Effector memory CD4-positive, alpha-beta T cell (primary cell): Measurements from ENCODE around the gene CUL5.
A peak's percentile ranks its signal among the peaks of the same experiment; 100 is the strongest.

ENCODE experiments used
- DNase-seq, 3 donors: peaks; one replicate each; pipeline ENCODE4 v3.0.0-alpha.2; 2020
- H3K27ac ChIP-seq: 2 replicates; pipeline ENCODE4 v1.7.0; 2013; ENCODE audit warnings: mild to moderate bottlenecking, low read length, moderate library complexity; ENCODE audit not compliant: insufficient read depth, poor library complexity, severe bottlenecking
- H3K27me3 ChIP-seq: replicated peaks from 2 replicates; pipeline ENCODE4 v1.7.0; 2013; ENCODE audit warnings: mild to moderate bottlenecking, low read length; ENCODE audit not compliant: insufficient read depth, control insufficient read depth, poor library complexity, severe bottlenecking
- H3K36me3 ChIP-seq: 2 replicates; pipeline ENCODE4 v1.7.0; 2013; ENCODE audit warnings: mild to moderate bottlenecking, low read length, moderate library complexity; ENCODE audit not compliant: control insufficient read depth, insufficient read depth
- H3K4me1 ChIP-seq: 2 replicates; pipeline ENCODE4 v1.7.0; 2013; ENCODE audit warnings: low read length, mild to moderate bottlenecking; ENCODE audit not compliant: control insufficient read depth, insufficient read depth, poor library complexity, severe bottlenecking
- H3K4me3 ChIP-seq: 2 replicates; pipeline ENCODE4 v1.7.0; 2013; ENCODE audit warnings: low read length, low read depth, mild to moderate bottlenecking; ENCODE audit not compliant: insufficient read depth, poor library complexity, severe bottlenecking
- H3K9me3 ChIP-seq: 2 replicates; pipeline ENCODE4 v1.7.0; 2013; ENCODE audit warnings: mild to moderate bottlenecking, low read length, moderate library complexity; ENCODE audit not compliant: control insufficient read depth

The CUL5 gene

GRCh38 chr11:107996006-107996776 is 12.5 kb upstream of the CUL5 start:
- Histone ChIP-seq H3K27me3 (no peaks in the 10 kb centered on the region), H3K27ac (no peak overlapping the region), H3K4me3 (no peak overlapping the region), H3K4me1 (no peaks in the 10 kb centered on the region), H3K36me3 (no peaks in the 10 kb centered on the region), H3K9me3 (no peaks in the 10 kb centered on the region)
- no peak for DNase-seq

- H3K27ac ChIP-seq, result no peak overlapping the region
Observed at GRCh38 chr11:107998761-107999160, 9.9 kb upstream of the CUL5 start.

DNA sequence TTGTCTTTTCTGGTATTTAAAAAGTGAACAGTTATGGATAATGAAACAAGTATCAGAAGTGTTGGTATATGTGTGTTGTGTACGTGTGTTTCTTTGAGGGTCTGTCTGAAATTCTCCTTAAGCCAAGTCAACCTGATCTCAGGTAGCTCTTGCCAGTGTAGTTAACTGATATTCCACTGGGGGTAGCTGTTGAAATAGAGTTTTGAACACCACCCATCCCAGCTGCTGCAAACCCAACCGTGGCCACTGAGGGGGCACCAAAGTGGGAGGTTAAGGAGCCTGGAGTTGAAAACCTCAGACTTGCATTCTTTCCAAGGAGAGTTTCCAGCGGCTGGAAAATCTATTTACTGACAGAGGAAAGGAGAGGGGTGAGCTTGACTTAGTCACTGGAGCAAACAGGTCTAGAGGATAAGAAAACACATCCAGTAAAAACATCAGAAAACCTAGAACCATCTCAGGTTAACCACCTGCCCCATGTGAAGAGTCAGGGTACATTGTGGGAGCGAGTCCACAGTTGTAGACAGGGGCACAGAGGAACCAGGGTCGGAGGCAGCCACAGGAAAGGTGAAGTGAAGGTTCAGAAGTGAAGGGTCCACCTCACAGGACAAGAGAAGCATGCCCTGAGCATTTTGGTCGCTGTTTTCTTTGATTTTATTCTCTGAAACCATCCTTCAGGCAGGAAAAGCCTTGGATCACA is 8.8 kb upstream of the CUL5 start:
- Histone ChIP-seq H3K4me1 (no peaks in the 10 kb centered on the region), H3K9me3 (no peaks in the 10 kb centered on the region), H3K36me3 (no peaks in the 10 kb centered on the region), H3K27me3 (no peaks in the 10 kb centered on the region), H3K4me3 (no peak overlapping the region), H3K27ac (no peak overlapping the region)
- DNase-seq, result no peak

More at GRCh38 chr11:107998761-107999160, 9.9 kb upstream of the CUL5 start:
- Histone ChIP-seq H3K4me1 (no peaks in the 10 kb centered on the region), H3K4me3 (no peak overlapping the region), H3K27me3 (no peaks in the 10 kb centered on the region), H3K36me3 (no peaks in the 10 kb centered on the region), H3K9me3 (no peaks in the 10 kb centered on the region)
- DNase-seq, result no peak

- no peaks in the 10 kb centered on the region for H3K27me3 ChIP-seq
- H3K27ac ChIP-seq, result no peak overlapping the region
- no peaks in the 10 kb centered on the region for H3K4me1 ChIP-seq
- H3K4me3 ChIP-seq, result no peak overlapping the region
- H3K36me3 ChIP-seq, result no peaks in the 10 kb centered on the region
- no peak for DNase-seq
- H3K9me3 ChIP-seq, result no peaks in the 10 kb centered on the region
Observed at GRCh38 chr11:108002476-108002875, 6.2 kb upstream of the CUL5 start.

DNA sequence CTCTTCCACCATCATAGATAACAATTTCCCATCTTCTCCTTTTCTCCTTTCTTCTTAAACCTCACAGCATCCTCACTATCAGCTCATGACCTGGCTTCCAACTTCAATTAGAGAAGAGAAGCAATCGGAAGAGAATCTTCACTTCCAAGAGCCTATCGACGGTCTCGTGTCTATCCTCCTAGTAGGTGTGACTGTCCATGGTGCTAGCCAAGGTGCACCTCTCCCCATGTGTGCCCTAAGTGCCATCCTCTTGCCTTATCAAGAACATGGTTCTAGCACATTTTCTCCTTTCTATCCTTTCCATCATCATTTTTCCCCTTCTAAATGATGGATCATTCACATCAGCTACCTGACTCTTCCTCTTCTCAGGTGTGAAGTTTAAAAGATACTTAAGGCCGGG is 5.1 kb upstream of the CUL5 start:
- Histone ChIP-seq H3K4me1 (no peaks in the 10 kb centered on the region), H3K36me3 (no peaks in the 10 kb centered on the region), H3K27me3 (no peaks in the 10 kb centered on the region), H3K9me3 (no peaks in the 10 kb centered on the region), H3K4me3 (no peak overlapping the region), H3K27ac (no peak overlapping the region)
- no peak for DNase-seq

DNA sequence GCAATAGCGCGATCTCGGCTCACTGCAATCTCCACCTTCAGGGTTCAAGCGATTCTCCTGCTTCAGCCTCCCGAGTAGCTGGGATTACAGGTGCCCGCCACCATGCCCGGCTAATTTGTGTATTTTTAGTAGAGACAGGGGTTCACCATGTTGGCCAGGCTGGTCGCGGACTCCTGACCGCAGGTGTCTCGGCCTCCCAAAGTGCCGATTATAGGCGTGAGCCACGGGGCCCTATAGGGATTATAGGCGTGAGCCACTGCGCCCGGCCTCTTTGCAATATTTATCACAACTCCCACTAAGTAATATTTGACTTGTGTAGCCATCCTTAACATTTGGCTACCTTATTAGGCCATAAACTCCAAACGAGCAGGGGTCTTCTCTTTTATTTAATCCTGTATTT is 879 bp upstream of the CUL5 start:
- Histone ChIP-seq H3K4me3 (no peak overlapping the region), H3K4me1 (peaks cover 10% of the 10 kb centered on the region), H3K9me3 (no peaks in the 10 kb centered on the region), H3K36me3 (no peaks in the 10 kb centered on the region), H3K27ac (no peak overlapping the region), H3K27me3 (no peaks in the 10 kb centered on the region)
- no peak for DNase-seq

DNA sequence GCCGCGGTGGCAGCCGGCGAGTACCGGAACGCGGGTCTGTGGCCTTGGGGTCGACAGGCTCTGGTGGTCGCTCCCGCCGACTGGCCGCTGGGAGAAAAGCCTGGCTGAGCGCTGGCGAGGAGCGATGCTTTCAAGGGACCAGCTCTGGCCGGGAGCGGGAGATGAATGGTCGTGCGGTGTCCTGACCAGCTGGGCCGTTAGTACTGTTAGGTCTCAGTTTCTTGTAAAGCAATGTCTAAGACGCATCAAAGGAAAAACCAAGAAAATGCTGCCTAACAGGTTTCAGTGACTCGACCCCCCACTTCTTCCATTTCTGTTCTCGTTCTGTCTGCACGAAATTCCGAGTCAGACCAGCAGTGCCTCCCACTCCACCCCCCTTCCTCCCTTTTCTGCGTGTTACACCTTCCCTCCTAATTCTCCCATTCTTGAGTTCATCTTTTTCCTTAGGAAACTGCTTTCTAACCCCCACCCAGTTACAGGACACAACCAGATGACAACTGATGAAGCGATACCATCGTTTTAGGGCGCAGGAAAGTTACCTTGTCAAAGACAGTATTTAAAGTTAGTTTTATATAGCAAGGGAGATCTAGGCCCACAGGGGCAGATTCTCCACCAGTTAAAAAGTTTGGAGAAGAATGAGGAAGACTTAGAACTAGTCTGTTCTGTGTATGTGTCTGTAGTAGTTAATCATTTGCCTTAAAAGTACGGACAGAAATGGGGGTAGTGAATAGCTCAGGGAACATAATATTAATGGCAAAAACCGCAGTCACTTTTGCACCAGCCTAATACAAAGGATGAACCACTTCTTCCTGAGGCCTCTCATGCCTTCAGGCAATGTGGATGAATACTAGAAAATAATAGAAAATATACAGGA is 1.0 kb downstream of the CUL5 start:
- Histone ChIP-seq H3K4me3 (peak overlapping the region; percentile 97), H3K9me3 (no peaks in the 10 kb centered on the region), H3K4me1 (peaks cover 16% of the 10 kb centered on the region), H3K27ac (peak overlapping the region; percentile 93), H3K36me3 (no peaks in the 10 kb centered on the region), H3K27me3 (no peaks in the 10 kb centered on the region)
- DNase-seq, result no peak

GRCh38 chr11:108012139-108012725 is 3.5 kb downstream of the CUL5 start:
- no peak overlapping the region for H3K4me3 ChIP-seq
- no peak for DNase-seq
- no peaks in the 10 kb centered on the region for H3K9me3 ChIP-seq
- no peak overlapping the region for H3K27ac ChIP-seq
- no peaks in the 10 kb centered on the region for H3K27me3 ChIP-seq
- peaks cover 16% of the 10 kb centered on the region for H3K4me1 ChIP-seq
- no peaks in the 10 kb centered on the region for H3K36me3 ChIP-seq

GRCh38 chr11:108016647-108017046 is 7.9 kb downstream of the CUL5 start:
- peaks cover 7% of the 10 kb centered on the region for H3K4me1 ChIP-seq
- no peak for DNase-seq
- H3K27ac ChIP-seq, result no peak overlapping the region
- H3K9me3 ChIP-seq, result no peaks in the 10 kb centered on the region
- peaks cover 3% of the 10 kb centered on the region for H3K36me3 ChIP-seq
- no peak overlapping the region for H3K4me3 ChIP-seq
- H3K27me3 ChIP-seq, result no peaks in the 10 kb centered on the region
